ENCODE results near the gene PHACTR3.

The PHACTR3 gene

GRCh38 chr20:59785986-59786795 is 181.9 kb downstream of the PHACTR3 start:
- no peaks in the 10 kb centered on the region for H3K4me1 ChIP-seq (ENCODE audit: control insufficient read depth in 1 of 2, insufficient read depth in 2 of 2, low read length in 2 of 2)
- H3K27me3 ChIP-seq (ENCODE audit: control insufficient read depth in 1 of 2, insufficient read depth in 2 of 2, low read length in 2 of 2), result no peaks in the 10 kb centered on the region
- H3K36me3 ChIP-seq (ENCODE audit: control insufficient read depth in 1 of 2, insufficient read depth in 2 of 2, low read length in 2 of 2), result no peaks in the 10 kb centered on the region
- no peak overlapping the region for H3K27ac ChIP-seq (ENCODE audit: low read depth, low read length)
- no peak overlapping the region for H3K4me3 ChIP-seq (ENCODE audit: low read depth in 1 of 2, low read length in 2 of 2)
- no peak overlapping the region for H3K9ac ChIP-seq (ENCODE audit: low read depth in 1 of 2, low read length in 2 of 2)
- H3K9me3 ChIP-seq (ENCODE audit: control insufficient read depth in 1 of 2, low read length in 2 of 2), result no peaks in the 10 kb centered on the region

DNA sequence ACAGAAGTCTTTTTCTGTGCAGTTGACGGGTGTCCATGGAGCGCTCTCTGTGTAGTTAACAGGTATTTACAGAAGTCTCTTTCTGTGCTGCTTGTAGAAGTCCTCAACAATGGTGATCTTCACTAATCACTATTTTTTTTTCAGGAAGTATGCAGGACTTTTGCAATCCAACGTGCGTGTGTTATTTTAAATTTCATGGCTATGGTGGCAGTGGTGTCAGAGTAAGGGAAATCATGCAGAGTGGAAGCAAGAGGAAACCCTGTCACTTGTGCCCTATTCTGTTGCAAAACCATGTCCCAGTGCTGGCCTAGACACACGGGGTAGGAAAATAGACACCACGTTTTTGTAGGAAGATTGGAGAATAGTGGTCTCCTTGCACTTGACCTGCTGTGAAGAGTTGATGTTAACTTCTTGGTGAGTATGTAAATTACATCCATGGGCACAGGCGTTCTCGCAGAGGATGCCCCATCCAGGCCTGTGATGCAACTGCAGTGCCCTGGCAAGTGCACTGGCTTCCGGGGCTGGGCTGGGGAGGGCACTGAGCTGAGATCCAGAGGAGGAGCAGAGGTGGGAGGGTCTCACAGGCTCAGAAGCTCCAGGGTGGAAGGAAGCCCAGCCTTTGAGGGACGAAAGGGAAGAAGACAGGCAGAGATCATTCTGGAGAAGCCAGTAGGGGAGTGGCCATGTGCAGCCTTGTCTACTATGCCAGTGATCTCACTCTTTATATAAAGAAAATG is 182.6 kb downstream of the PHACTR3 start:
- Histone ChIP-seq H3K9me3 (ENCODE audit: control insufficient read depth in 1 of 2, low read length in 2 of 2) (peaks cover 0 to 2% of the 10 kb centered on the region in 2 donors), H3K27ac (ENCODE audit: low read depth, low read length) (no peak overlapping the region), H3K4me3 (ENCODE audit: low read depth in 1 of 2, low read length in 2 of 2) (no peak overlapping the region), H3K9ac (ENCODE audit: low read depth in 1 of 2, low read length in 2 of 2) (no peak overlapping the region), H3K36me3 (ENCODE audit: control insufficient read depth in 1 of 2, insufficient read depth in 2 of 2, low read length in 2 of 2) (no peaks in the 10 kb centered on the region), H3K27me3 (ENCODE audit: control insufficient read depth in 1 of 2, insufficient read depth in 2 of 2, low read length in 2 of 2) (no peaks in the 10 kb centered on the region), H3K4me1 (ENCODE audit: control insufficient read depth in 1 of 2, insufficient read depth in 2 of 2, low read length in 2 of 2) (no peaks in the 10 kb centered on the region)

GRCh38 chr20:59787538-59787890 is 183.2 kb downstream of the PHACTR3 start:
- peaks cover 3 to 5% of the 10 kb centered on the region in 2 donors for H3K9me3 ChIP-seq (ENCODE audit: control insufficient read depth in 1 of 2, low read length in 2 of 2)
- H3K9ac ChIP-seq (ENCODE audit: low read depth in 1 of 2, low read length in 2 of 2), result no peak overlapping the region
- no peaks in the 10 kb centered on the region for H3K36me3 ChIP-seq (ENCODE audit: control insufficient read depth in 1 of 2, insufficient read depth in 2 of 2, low read length in 2 of 2)
- H3K27me3 ChIP-seq (ENCODE audit: control insufficient read depth in 1 of 2, insufficient read depth in 2 of 2, low read length in 2 of 2), result no peaks in the 10 kb centered on the region
- no peak overlapping the region for H3K27ac ChIP-seq (ENCODE audit: low read depth, low read length)
- no peaks in the 10 kb centered on the region for H3K4me1 ChIP-seq (ENCODE audit: control insufficient read depth in 1 of 2, insufficient read depth in 2 of 2, low read length in 2 of 2)
- no peak overlapping the region for H3K4me3 ChIP-seq (ENCODE audit: low read depth in 1 of 2, low read length in 2 of 2)

DNA sequence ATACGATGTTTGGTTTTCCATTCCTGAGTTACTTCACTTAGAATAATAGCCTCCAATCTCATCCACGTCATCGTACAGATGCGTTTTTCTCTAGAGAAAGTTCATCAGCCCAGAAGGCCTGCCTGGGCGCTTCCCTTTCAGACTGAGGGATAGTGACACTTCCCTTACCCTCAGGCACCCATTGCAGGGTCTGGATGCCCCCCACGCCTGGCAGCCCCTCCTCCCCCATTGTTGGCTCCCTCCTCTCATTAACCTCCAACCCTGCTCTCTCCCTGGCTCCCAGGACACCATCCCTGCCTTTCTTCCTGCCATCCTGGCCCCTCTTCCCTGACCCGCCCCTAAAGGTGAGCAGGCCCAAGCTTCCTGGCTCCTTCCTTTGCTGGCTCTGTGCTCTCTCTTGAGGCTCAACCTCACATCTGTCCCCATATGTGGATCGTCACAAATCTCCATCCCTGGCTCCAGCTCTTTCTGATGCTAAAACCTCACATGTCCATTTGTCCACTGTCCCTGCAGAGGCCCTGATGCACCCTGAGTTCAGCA is 183.9 kb downstream of the PHACTR3 start:
- H3K9ac ChIP-seq (ENCODE audit: low read depth in 1 of 2, low read length in 2 of 2), result no peak overlapping the region
- H3K9me3 ChIP-seq (ENCODE audit: control insufficient read depth in 1 of 2, low read length in 2 of 2), result peaks cover 5% of the 10 kb centered on the region in 2 donors
- no peaks in the 10 kb centered on the region for H3K36me3 ChIP-seq (ENCODE audit: control insufficient read depth in 1 of 2, insufficient read depth in 2 of 2, low read length in 2 of 2)
- H3K27ac ChIP-seq (ENCODE audit: low read depth, low read length), result no peak overlapping the region
- H3K4me1 ChIP-seq (ENCODE audit: control insufficient read depth in 1 of 2, insufficient read depth in 2 of 2, low read length in 2 of 2), result no peaks in the 10 kb centered on the region
- no peak overlapping the region for H3K4me3 ChIP-seq (ENCODE audit: low read depth in 1 of 2, low read length in 2 of 2)
- H3K27me3 ChIP-seq (ENCODE audit: control insufficient read depth in 1 of 2, insufficient read depth in 2 of 2, low read length in 2 of 2), result no peaks in the 10 kb centered on the region

GRCh38 chr20:59788811-59789397 is 184.6 kb downstream of the PHACTR3 start:
- Histone ChIP-seq H3K36me3 (ENCODE audit: control insufficient read depth in 1 of 2, insufficient read depth in 2 of 2, low read length in 2 of 2) (no peaks in the 10 kb centered on the region), H3K4me1 (ENCODE audit: control insufficient read depth in 1 of 2, insufficient read depth in 2 of 2, low read length in 2 of 2) (no peaks in the 10 kb centered on the region), H3K27me3 (ENCODE audit: control insufficient read depth in 1 of 2, insufficient read depth in 2 of 2, low read length in 2 of 2) (no peaks in the 10 kb centered on the region), H3K9ac (ENCODE audit: low read depth in 1 of 2, low read length in 2 of 2) (no peak overlapping the region), H3K27ac (ENCODE audit: low read depth, low read length) (no peak overlapping the region), H3K9me3 (ENCODE audit: control insufficient read depth in 1 of 2, low read length in 2 of 2) (peaks cover 5% of the 10 kb centered on the region in 2 donors), H3K4me3 (ENCODE audit: low read depth in 1 of 2, low read length in 2 of 2) (no peak overlapping the region)

- Histone ChIP-seq H3K4me3 (ENCODE audit: low read depth in 1 of 2, low read length in 2 of 2) (no peak overlapping the region), H3K9me3 (ENCODE audit: control insufficient read depth in 1 of 2, low read length in 2 of 2) (peaks cover 5% of the 10 kb centered on the region in 2 donors), H3K27ac (ENCODE audit: low read depth, low read length) (no peak overlapping the region), H3K9ac (ENCODE audit: low read depth in 1 of 2, low read length in 2 of 2) (no peak overlapping the region), H3K36me3 (ENCODE audit: control insufficient read depth in 1 of 2, insufficient read depth in 2 of 2, low read length in 2 of 2) (no peaks in the 10 kb centered on the region), H3K27me3 (ENCODE audit: control insufficient read depth in 1 of 2, insufficient read depth in 2 of 2, low read length in 2 of 2) (no peaks in the 10 kb centered on the region), H3K4me1 (ENCODE audit: control insufficient read depth in 1 of 2, insufficient read depth in 2 of 2, low read length in 2 of 2) (no peaks in the 10 kb centered on the region)
Observed at GRCh38 chr20:59789686-59790085, 185.3 kb downstream of the PHACTR3 start.

- no peaks in the 10 kb centered on the region for H3K27me3 ChIP-seq (ENCODE audit: control insufficient read depth in 1 of 2, insufficient read depth in 2 of 2, low read length in 2 of 2)
- H3K27ac ChIP-seq (ENCODE audit: low read depth, low read length), result no peak overlapping the region
- H3K4me3 ChIP-seq (ENCODE audit: low read depth in 1 of 2, low read length in 2 of 2), result no peak overlapping the region
- H3K36me3 ChIP-seq (ENCODE audit: control insufficient read depth in 1 of 2, insufficient read depth in 2 of 2, low read length in 2 of 2), result no peaks in the 10 kb centered on the region
- H3K4me1 ChIP-seq (ENCODE audit: control insufficient read depth in 1 of 2, insufficient read depth in 2 of 2, low read length in 2 of 2), result no peaks in the 10 kb centered on the region
- no peak overlapping the region for H3K9ac ChIP-seq (ENCODE audit: low read depth in 1 of 2, low read length in 2 of 2)
- peaks cover 5% of the 10 kb centered on the region in 2 donors for H3K9me3 ChIP-seq (ENCODE audit: control insufficient read depth in 1 of 2, low read length in 2 of 2)
Observed at GRCh38 chr20:59790346-59790745, 186.0 kb downstream of the PHACTR3 start.

DNA sequence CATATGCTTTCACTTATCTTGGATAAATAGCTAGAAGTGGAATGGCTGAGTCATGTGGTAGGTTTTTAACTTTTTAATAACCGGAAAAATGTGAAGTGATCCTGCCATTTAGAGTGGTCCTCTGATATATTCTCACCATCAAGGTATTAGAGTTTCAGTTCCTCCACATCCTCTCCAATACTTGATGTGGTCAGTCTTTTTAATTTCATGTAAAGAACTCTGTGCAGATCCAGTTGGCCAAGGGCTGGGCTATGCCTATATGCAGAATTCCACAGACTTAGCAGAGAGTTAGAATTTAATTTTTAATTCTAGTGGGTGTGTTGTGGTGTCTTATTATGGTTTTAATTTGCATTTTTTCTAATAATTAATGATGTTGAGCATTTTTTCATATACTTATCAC is 188.0 kb downstream of the PHACTR3 start:
- H3K9ac ChIP-seq (ENCODE audit: low read depth in 1 of 2, low read length in 2 of 2), result no peak overlapping the region

GRCh38 chr20:59794555-59794954 is 190.2 kb downstream of the PHACTR3 start:
- H3K9ac ChIP-seq (ENCODE audit: low read depth in 1 of 2, low read length in 2 of 2), result no peak overlapping the region
- no peaks in the 10 kb centered on the region for H3K27me3 ChIP-seq (ENCODE audit: control insufficient read depth in 1 of 2, insufficient read depth in 2 of 2, low read length in 2 of 2)
- H3K27ac ChIP-seq (ENCODE audit: low read depth, low read length), result no peak overlapping the region
- no peaks in the 10 kb centered on the region for H3K4me1 ChIP-seq (ENCODE audit: control insufficient read depth in 1 of 2, insufficient read depth in 2 of 2, low read length in 2 of 2)
- peaks cover 13 to 17% of the 10 kb centered on the region in 2 donors for H3K9me3 ChIP-seq (ENCODE audit: control insufficient read depth in 1 of 2, low read length in 2 of 2)
- no peak overlapping the region for H3K4me3 ChIP-seq (ENCODE audit: low read depth in 1 of 2, low read length in 2 of 2)
- H3K36me3 ChIP-seq (ENCODE audit: control insufficient read depth in 1 of 2, insufficient read depth in 2 of 2, low read length in 2 of 2), result no peaks in the 10 kb centered on the region

More for the DNA sequence above, 188.0 kb downstream of the PHACTR3 start:
- Histone ChIP-seq H3K27me3 (ENCODE audit: control insufficient read depth in 1 of 2, insufficient read depth in 2 of 2, low read length in 2 of 2) (no peaks in the 10 kb centered on the region), H3K4me3 (ENCODE audit: low read depth in 1 of 2, low read length in 2 of 2) (no peak overlapping the region), H3K9me3 (ENCODE audit: control insufficient read depth in 1 of 2, low read length in 2 of 2) (peaks cover 12% of the 10 kb centered on the region in 2 donors), H3K4me1 (ENCODE audit: control insufficient read depth in 1 of 2, insufficient read depth in 2 of 2, low read length in 2 of 2) (no peaks in the 10 kb centered on the region), H3K27ac (ENCODE audit: low read depth, low read length) (no peak overlapping the region), H3K36me3 (ENCODE audit: control insufficient read depth in 1 of 2, insufficient read depth in 2 of 2, low read length in 2 of 2) (no peaks in the 10 kb centered on the region)

- Histone ChIP-seq H3K36me3 (ENCODE audit: control insufficient read depth in 1 of 2, insufficient read depth in 2 of 2, low read length in 2 of 2) (no peaks in the 10 kb centered on the region), H3K27me3 (ENCODE audit: control insufficient read depth in 1 of 2, insufficient read depth in 2 of 2, low read length in 2 of 2) (no peaks in the 10 kb centered on the region), H3K4me3 (ENCODE audit: low read depth in 1 of 2, low read length in 2 of 2) (no peak overlapping the region), H3K27ac (ENCODE audit: low read depth, low read length) (no peak overlapping the region), H3K9me3 (ENCODE audit: control insufficient read depth in 1 of 2, low read length in 2 of 2) (peaks cover 17 to 26% of the 10 kb centered on the region in 2 donors), H3K9ac (ENCODE audit: low read depth in 1 of 2, low read length in 2 of 2) (no peak overlapping the region), H3K4me1 (ENCODE audit: control insufficient read depth in 1 of 2, insufficient read depth in 2 of 2, low read length in 2 of 2) (no peaks in the 10 kb centered on the region)
Observed at GRCh38 chr20:59800309-59800708, 196.0 kb downstream of the PHACTR3 start.
